DMS53 treated with DMSO at 0.1 percent for 48 hours (cell line): ENCODE results near the gene GRB10.

Source experiments
- DNase-seq: peaks from one replicate; lab custom pipeline; 2025; ENCODE audit not compliant: unreplicated experiment; lab: John Stamatoyannopoulos, UW

GRB10 gene

DNA sequence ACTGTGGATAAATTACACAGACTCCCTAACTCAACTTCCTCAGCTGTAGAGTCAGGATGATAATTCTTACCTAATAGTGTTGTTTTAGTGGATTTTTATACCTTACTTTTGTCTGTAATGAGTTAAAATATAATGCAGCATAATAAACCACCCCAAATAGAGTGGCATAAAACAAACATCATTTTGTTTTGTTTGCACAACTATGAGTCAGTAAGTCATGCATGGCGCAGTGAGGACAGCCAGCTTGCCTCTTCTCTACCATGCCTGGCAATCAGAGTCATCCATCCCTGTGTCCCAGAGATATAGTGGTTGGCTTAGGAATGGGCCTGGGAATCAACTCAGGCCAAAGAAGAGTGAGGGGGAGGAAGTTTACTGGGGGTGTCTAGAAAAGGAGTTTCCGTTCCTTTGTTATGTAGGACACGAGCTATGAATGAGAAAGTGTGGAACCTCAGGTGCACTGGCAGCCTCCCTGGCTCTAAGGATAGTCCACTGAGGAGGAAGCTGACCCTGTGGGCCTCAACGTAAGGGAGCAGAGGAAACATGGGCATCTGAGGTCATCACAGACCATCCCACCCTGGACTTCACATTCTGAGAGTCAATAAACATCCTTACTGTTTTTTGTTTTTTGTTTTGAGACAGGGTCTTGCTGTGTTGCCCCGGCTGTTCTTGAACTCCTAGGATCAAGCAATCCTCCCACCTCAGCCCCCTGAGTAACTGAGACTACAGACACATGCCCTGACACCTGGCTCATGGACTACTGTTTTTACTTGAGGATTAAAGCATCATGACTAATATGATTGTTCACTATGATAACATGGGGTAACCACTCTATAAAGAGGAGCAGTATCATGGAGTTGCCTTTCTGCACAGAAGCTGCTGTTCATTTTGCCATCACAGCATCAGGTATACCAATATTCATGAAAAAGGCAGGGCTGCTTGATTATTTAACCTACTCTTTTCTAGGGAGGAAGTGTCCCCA lies 21.0 kb upstream of the GRB10 start:
- peak; percentile 70 for DNase-seq

DNA sequence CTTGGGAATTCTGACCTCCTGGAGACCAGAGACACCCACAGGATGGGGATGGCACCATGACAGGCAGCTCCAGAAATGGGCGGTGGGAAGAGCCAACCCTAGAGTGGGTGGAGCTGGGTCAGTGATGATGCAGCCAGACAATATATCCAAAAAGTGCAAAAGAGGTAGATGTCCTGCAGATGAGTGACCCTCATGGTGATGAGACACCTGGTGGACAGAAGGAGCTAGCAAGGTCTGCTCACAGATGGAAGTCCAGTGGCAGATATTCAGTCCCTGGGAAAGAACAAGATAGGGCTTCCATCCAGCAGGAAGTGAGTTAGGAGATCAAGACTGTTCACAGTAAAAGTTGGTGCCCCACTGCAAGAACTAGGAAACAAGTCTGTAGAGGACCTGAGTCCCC lies 19.2 kb upstream of the GRB10 start:
- DNase-seq, result no peak

DNA sequence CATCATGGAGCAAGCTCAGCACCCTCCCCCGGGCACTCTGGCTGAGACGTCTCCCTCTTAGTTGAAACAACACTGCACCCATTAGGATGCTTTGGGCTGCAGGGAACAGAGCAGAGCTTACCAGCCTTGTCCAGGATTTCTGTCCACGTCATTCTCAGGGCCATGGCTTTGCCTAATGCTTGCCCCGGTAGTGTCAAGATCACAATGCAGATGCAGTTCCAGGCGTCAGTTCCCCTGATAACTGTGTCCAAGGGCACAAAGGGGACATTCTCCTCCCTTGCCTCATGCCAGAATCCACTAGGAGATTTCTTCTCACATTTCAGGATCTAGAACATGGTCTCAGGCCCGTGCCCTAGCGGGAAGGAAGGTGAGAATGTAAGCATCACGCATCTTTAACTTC lies 17.2 kb upstream of the GRB10 start:
- no peak for DNase-seq

DNA sequence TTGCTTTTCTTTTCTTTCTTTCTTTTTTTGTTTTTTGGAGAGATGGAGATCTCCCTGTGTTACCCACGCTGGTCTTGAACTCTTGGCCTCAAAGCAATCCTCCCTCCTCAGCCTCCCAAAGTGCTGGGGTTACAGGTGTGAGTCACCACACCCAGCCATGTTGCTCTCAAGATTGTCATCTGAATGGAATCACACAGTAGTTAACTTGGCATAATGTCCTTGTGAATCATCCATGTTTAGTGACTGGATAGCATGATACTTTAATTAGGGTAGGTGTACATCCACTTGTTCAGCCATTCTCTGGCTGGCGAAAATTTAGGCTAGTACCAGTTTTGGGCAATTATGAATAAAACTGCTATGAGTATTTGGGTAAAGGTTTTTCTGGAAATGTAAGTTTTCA lies 15.4 kb upstream of the GRB10 start:
- no peak for DNase-seq

DNA sequence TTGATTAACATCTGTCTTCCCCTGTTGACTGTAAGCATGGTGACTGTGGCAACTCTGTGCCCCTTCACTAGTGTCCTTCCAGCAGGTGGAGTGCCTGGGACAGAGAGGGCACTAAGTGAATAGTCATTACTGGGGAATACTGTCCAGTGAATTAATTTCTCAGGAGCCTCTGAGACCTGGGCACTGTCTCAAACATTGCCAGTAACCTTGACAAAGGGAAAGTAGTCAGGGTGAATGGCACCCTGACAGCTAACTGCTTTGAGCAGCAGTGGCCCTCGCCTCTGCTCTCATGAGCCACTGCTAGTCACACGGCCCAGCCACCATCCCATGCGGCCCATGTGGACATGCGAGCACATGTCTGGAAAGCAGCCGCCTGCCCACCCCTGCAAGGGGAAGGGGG lies 13.1 kb upstream of the GRB10 start:
- peak; percentile 37 for DNase-seq

DNA sequence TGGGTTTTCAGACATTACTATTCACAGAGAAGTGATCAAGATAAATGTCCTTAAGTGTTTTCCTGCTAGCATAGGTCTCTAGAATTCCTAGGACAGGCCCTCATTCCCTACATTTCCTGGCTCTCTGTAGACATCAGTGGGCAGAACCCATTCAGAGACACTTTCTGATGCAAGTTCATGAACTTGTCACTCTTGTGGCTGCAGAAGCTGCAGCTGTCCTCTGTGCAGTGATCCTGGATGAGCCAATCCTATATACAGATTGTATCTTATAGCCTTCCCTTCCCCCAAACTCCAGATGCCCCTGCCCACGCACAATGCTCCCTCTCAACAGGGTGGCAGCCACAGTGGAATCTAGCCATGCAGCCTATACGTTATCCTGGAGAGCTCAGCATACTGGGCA lies 12.6 kb upstream of the GRB10 start:
- DNase-seq, result no peak

DNA sequence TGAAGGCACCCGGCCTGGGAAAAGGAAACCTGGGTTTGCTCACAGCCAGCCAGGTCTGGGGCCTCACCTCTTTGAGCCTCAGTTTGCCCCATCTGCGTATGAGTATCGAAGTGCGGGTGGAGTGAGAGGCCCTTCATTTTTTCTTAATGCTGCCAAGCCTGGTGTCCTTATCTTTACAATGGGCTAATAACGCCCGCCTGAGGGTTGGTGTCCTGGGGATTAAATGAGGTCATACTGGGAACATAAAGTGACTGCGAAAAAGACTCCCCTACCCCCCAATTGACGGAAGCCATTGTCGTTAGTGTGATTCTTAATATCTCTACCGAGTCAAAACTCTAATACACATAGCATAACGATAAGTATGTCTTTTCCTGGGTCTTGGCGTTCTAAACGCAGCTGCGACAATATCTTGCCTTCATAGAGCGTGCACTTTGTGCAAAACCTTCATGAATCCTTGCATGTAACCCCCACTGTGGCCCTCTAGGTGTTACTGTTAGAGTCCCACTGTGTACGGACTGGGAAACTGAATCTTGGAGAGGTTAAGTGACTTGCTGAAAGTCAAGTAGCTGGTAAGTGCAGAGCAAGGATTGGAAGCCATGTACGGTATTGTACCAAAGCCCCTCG lies 11.4 kb upstream of the GRB10 start:
- DNase-seq, result no peak

DNA sequence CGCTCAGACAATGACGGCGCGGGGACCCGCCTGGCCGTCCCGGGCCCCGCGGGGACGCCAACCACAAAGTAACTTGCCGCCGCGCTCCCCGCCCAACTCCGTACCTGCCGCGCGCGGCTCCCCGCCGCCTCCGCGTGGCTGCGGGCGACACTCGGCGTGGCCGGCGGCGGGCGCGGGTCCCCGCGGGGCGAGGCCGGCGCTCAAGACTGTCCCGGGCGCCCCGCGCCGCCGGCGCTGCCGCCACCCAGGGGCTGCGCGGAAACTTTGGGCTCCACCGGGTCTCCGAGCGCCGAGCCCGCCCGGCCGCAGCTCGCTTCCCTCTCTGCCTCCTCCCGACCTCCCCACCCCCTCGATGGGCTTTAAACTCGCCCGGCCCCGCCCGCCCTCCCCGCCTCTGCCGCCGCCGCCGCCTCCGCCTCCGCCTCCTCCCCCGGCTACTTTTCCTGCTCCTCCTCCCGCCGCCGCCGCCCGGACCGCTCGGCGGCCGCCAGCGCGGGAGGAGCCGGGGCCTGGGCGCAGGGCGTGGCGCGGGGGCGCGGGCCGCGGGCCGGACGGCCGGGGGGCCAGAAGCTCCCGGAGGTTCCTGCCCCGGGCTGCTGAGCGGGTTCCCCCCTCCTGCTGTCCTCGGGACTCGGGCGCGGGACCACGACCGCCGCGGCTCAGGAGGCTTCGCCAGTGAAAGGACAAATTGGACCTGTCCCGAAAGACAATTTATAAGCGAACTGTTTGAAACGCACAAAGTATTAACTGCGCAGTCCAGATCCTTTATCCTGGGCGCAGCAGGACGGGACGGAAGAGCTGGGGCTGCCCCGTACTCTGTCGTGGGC lies 10.6 kb upstream of the GRB10 start:
- DNase-seq, result peak; percentile 27

DNA sequence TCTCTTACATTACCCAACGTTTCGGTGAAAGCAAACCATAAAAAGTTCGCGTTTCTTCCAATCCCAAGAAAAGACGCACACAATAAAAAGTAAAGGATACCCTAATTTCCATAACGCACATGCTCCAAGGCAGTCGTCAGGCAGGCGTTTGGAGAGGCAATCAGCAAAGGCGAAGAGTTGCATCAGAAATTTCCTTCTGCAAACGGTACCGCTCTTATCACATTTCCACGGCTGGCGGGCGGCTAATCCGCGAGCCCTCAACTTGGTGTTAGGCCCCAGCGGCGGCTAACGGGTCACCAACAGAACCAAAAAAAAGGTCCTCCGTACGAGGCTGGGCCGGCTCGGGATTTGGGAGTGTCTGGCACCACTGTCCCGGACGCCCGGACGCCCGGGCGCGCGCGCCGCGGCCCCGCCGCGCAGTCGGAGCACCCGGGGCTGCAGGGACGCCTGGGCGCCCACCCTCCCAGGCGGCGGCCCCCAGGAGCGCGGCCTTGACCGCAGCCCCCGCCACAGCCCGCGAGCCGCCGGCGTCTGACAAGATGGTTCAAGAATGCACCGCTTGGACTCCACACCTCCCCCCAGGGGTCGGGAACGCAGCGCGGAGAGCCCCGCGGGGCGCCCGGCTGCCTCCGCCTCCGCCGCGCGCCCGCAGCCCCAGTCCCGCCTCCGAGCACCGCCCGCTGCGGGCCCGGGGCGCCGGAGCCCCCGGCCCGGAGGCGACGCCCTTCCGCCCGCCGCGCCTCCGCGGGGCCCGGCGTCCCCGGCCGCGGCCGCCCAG lies 9.8 kb upstream of the GRB10 start:
- peak; percentile 20 for DNase-seq

DNA sequence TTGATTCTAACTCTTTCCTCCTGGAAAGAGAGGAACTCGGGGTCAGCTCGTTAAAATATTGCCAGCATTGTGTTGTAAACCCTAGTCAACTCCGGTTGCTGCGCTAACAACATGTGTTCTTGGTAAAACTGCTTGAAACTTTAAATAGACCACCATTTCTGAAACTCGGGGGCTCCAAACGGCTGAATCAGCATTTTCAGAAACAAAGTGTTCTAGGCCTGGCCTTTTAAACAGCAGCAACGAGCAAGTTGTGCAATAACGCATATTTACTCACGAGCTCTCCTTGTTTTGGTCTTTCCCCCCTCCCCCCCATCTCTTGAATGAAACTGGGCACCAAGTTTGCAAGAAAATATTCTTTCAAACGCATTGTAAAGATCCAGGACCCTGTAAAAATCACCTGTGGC lies 9.2 kb upstream of the GRB10 start:
- DNase-seq, result no peak

DNA sequence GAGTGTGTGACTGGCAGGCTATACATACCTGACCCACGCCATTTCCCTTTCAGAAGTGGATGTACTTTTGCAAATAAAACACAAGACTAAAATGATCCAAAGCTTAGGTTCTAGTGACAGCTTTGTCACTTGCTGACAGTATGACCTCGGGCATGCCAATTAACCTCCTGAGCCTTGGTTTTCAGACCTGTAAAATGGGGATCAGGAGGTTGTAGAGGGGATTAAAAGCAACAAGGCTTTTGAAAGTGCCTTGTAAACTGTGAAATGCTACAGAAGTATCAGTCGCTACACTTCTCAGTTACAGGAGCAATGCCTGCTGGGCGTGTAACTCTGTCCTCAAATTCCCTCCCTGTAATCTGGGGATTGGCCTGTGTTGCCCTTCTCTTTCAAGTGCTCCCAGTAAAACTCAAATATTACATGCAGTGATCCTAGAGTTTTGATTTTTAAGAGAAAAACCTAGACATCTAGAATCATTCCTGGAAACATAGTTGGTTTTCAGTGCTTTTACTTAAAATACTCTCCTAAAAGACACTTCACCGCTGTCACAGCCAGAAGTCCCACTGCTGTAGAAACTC lies 8.8 kb upstream of the GRB10 start:
- DNase-seq, result no peak

DNA sequence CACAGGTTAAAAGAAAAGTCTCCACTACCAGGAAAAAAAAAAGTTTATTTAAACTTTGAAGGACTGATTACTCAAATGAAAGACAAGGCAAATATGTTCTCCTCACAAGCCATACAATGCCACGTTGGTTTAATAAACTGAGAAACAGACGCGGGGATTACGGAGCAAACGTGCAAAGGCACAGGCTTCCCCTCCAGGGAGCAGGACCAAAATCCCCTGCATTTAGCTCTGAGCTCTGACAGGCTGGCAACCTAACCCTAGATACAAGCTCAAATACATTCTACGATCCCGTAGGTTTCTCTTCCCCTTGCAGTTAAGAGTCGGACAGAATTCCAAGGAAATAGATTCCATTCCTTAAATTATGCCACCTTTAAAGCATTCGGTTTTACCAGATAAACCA lies 7.7 kb upstream of the GRB10 start:
- no peak for DNase-seq

DNA sequence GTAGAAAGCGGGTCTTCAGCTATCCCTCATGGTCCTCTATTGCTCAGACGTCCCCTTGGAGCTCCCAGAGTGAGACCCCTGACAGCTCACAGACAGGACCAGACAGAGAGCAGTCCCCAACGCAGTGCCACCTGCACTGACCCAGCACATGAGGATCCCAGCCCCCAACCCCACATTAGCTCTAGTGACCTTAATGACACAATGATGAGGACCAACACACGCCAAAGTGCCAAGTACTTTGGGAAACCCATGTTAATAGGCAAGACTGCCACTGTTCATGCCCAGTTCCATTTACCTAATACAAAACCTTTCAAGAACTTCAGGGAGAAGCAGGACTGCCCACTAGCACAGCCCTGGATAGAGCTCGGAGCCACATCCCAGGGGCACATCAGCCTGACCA lies 5.7 kb upstream of the GRB10 start:
- no peak for DNase-seq

DNA sequence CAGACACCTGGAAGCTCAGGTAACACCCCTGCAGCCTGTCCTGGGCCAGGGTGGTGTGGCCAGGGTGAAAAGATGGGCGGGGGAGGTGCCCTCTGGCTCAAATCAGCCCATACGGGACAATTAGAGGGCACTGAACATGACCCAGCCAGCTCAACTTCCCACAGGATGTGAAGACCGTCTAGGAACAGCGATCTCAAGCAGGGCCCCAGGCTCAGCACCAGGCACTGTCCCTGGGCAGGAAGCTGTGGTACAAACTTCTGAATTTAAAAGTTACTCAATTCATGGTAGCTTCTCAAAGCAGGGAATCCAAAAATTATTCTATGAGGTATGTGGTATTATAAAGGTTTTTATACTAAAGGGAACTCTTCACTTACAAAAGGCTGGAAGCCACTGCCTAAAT lies 5.1 kb upstream of the GRB10 start:
- DNase-seq, result no peak

DNA sequence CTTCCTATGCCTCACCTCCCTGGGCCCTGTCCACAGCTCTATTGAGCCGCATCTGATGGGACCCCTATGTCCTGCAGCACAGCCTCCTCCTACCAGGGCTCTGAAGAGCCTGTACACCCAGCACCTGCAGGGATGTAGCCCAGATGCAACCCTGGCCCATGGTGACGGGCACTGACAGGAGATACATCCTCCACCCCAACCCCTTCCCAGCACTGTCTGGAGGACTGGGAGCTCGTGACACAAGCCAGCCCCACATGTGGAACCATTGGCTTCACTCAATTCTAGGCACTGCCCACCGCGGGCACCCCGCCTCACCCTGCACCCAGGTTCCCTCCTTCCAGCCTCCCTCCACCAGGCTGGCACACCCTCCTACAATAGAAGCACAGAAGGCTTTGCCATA lies 2.6 kb upstream of the GRB10 start:
- DNase-seq, result no peak

DNA sequence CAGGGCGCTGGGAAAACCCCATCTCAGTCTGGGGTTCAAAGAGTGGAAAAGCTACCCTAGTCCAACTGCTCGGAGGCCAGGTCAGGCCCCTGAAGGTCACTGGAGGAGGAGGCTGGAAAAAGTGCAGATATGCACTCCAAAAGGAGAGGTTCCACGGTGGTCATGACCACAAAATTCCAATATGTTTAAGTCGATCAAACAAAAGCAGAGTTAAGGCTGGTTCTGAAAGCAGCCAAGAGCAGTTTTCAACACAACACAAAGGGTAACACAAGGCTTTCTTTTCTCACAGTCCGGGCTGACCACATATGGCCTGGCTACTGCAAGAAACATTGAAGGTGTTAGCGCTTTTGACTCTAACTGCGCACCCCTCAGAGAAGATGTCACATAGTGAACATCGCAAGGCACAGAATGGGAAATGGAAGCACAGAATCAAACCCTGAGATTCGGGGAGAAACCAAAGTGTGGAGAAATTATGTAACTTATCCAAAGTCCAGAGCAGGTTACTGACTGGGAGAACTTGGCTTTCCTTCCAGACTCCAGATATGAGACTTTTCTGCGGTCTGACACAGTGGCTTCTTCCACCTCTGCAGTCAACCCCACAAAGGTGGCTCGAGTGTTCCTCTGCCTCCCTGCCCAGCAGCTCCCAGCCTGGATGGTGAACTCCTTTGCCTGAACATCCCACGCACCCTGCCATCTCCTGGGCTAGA lies 1.3 kb upstream of the GRB10 start:
- DNase-seq, result no peak

DNA sequence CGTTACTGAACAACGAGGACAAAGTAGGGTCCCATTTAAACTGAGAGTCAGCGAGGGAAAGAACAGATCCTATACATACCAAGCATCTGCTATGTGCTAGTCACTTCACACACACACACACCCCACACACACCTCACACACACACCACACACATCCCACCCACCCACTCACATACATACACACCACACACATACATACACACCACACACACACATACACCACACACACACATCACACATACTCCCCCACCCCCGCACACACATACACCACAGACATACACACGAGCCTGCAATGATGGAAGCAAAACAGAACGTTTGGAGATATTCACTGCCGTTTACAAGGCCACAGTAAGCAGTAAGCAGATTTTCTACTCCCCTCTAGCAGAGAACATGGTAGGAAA lies 607 bp upstream of the GRB10 start:
- no peak for DNase-seq

DNA sequence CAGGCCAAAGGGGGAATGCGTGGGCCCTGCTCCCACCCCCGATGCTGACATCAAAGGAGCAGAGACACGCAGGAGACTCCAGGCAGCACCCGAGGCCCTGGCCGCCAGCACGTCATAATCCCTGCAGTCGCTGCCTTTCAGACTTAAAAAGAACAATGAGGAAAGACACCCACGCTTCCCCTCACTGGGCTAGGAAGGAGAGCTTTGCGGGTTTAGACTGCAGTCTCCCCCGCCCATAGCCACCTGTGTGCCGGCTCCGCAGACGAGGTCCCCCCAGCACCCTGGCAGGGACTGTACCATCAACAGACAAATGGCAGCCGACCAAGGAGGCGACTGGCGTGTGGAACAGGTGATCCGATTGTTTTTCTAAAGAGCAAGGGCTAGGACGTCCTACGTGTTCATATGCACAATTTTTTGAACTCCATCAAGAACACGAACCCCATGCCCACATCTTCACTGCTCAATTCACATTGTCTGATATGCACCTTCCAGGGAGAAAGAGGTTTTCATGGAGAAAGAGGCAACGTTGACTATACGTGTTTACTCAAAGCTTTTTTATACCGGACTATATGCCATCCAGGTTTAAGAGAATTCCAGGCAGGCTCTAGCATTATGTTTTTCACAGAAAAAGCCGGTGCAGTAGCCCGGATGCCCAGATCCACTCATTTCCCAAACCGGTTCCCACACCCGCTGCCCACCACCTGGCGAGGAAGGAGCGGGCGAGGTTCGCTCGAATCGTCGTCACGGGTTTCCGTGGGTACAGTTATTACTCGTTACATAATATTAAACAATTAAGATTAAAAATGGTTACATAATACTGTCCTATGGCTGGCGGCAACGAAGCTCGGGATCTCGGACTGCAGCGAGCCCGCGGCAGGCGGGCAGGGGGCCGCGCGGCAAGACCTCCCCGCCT lies 1.1 kb downstream of the GRB10 start:
- no peak for DNase-seq

DNA sequence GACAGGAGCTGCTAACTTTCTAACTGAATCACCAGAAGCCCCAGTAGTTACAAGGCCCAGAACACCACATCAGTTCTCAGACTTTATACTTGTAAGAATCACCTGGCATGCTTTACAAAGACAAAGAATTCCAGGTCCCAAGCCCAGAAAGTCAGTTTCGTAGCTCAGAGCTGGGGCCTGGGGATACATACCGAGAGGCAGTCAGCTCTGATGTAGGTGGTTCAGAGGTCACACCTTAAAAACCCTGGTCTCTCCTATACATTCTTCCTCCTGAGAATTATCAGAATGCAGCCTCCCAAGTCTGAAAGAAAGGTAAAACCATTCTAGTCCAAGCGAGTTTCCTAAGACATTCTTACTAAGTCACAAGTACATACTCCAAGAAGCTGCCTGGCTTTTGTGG lies 2.3 kb downstream of the GRB10 start:
- DNase-seq, result no peak
